Choroid plexus epithelial cell (primary cell): ENCODE measurements around the gene AK8.

ENCODE experiments used
- DNase-seq: peaks from one replicate; pipeline ENCODE4 v3.0.0-alpha.2; 2010; ENCODE audit warnings: low read depth
- H3K4me3 ChIP-seq: 2 replicates; pipeline ENCODE4 v1.5.1; 2011; ENCODE audit warnings: low read depth, mild to moderate bottlenecking, control low read depth, low read length, moderate library complexity
- TF ChIP-seq, protein P1 (sequence below): conservative IDR thresholded peaks from 2 replicates; pipeline ENCODE4 v1.5.1; 2011; ENCODE audit warnings: low read depth, mild to moderate bottlenecking, control low read depth, inconsistent platforms, low read length, moderate library complexity

The AK8 gene

GRCh38 chr9:132784286-132784830 is 93.7 kb downstream of the AK8 start:
- DNase-seq: no peak
- TF ChIP-seq, protein P1, sequence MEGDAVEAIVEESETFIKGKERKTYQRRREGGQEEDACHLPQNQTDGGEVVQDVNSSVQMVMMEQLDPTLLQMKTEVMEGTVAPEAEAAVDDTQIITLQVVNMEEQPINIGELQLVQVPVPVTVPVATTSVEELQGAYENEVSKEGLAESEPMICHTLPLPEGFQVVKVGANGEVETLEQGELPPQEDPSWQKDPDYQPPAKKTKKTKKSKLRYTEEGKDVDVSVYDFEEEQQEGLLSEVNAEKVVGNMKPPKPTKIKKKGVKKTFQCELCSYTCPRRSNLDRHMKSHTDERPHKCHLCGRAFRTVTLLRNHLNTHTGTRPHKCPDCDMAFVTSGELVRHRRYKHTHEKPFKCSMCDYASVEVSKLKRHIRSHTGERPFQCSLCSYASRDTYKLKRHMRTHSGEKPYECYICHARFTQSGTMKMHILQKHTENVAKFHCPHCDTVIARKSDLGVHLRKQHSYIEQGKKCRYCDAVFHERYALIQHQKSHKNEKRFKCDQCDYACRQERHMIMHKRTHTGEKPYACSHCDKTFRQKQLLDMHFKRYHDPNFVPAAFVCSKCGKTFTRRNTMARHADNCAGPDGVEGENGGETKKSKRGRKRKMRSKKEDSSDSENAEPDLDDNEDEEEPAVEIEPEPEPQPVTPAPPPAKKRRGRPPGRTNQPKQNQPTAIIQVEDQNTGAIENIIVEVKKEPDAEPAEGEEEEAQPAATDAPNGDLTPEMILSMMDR: no peak

DNA sequence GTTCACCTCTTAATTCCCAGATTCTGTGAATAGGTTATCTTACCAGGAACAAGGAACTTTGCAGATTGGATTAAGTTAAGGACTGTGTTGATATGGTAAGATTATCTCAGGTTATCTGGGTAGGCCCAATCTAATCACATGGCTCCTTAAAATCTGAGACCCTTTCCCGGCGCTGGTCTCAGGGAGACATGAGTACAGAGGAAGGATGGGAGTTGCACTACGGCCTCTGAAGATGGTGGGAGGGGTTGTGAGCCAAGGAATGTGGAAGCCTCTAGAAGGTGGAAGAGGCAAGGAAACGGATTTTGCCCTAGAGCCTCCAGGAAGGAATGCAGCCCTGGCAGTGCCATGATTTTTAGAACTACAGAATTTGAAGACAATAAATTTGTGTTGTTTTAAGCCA is 95.1 kb downstream of the AK8 start:
- H3K4me3 ChIP-seq: no peak overlapping the region
- DNase-seq: no peak
- TF ChIP-seq, protein P1: no peak

More at GRCh38 chr9:132784286-132784830, 93.7 kb downstream of the AK8 start:
- no peak overlapping the region for H3K4me3 ChIP-seq

DNA sequence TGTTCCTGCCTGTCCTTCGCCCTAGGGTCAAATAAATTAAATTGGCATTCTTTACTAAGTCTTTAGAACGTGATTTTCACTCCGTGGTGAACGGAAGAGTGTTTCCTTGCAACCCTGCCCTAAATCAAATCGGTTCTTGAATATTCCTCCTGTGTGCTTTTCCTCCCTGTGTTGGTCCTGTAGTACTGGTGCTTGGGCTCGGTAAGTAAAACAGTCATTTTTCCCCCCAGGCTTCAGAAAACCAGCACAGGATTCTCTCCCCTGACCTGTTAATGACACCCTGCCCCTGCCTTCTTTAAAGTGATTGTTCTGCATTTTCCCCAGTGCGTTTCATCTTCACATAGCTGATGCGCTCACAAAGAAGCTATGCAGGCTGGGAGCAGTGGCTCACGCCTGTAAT is 96.0 kb downstream of the AK8 start:
- no peak for DNase-seq
- TF ChIP-seq, protein P1: no peak
- H3K4me3 ChIP-seq: no peak overlapping the region

GRCh38 chr9:132780230-132781007 is 97.7 kb downstream of the AK8 start:
- DNase-seq: no peak
- TF ChIP-seq, protein P1: no peak
- H3K4me3 ChIP-seq: no peak overlapping the region

- no peak overlapping the region for H3K4me3 ChIP-seq
- TF ChIP-seq, protein P1: no peak
- DNase-seq: no peak
Measured at GRCh38 chr9:132776891-132777290, 101.2 kb downstream of the AK8 start.

GRCh38 chr9:132776268-132776667 is 101.8 kb downstream of the AK8 start:
- TF ChIP-seq, protein P1: no peak
- no peak for DNase-seq
- H3K4me3 ChIP-seq: no peak overlapping the region

DNA sequence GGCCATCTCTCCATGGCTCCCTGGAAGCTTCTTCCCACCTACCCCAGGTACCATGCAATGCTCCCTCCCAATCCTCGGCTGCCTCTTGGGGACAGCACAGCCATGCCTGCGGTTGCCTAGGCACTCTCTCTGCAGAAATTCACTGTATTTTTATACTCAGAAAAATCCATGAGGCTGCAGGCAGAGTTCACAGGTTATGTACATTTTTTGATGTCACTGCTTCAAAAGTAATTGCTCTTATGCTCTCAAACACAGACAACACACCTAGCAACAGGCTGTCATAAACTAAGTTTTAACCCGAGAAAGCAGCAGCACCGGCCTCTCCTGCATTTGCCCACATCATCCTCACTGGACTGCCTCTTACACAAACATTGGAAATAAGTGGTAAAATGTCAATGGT is 102.4 kb downstream of the AK8 start:
- TF ChIP-seq, protein P1: no peak

More for the DNA sequence above, 102.4 kb downstream of the AK8 start:
- DNase-seq: no peak
- no peak overlapping the region for H3K4me3 ChIP-seq
